ENCODE data around the gene MYCT1.

Gene MYCT1

GRCh38 chr6:152721956-152722355 is 24.3 kb downstream of the MYCT1 start:
- no peak for DNase-seq (ENCODE audit: low read depth in 2 of 2)

- DNase-seq (ENCODE audit: low read depth in 2 of 2): no peak
These were observed 25.7 kb downstream of the MYCT1 start for GRCh38 chr6:152723398-152723797.

- no peak for DNase-seq (ENCODE audit: low read depth in 2 of 2)
These were observed 28.6 kb downstream of the MYCT1 start for GRCh38 chr6:152726313-152726712.

GRCh38 chr6:152727507-152727906 is 29.8 kb downstream of the MYCT1 start:
- DNase-seq (ENCODE audit: low read depth in 2 of 2): no peak

GRCh38 chr6:152734630-152735029 is 36.9 kb downstream of the MYCT1 start:
- DNase-seq (ENCODE audit: low read depth in 2 of 2): no peak

- DNase-seq (ENCODE audit: low read depth in 2 of 2): no peak
These were observed 39.1 kb downstream of the MYCT1 start for GRCh38 chr6:152736687-152737273.

GRCh38 chr6:152745509-152746171 is 47.9 kb downstream of the MYCT1 start:
- no peak for DNase-seq (ENCODE audit: low read depth in 2 of 2)

GRCh38 chr6:152746172-152746553 is 48.5 kb downstream of the MYCT1 start:
- DNase-seq (ENCODE audit: low read depth in 2 of 2): no peak

- no peak for DNase-seq (ENCODE audit: low read depth in 2 of 2)
These were observed 51.1 kb downstream of the MYCT1 start for GRCh38 chr6:152748843-152749242.

GRCh38 chr6:152749336-152749735 is 51.6 kb downstream of the MYCT1 start:
- no peak for DNase-seq (ENCODE audit: low read depth in 2 of 2)

GRCh38 chr6:152750694-152751093 is 53.0 kb downstream of the MYCT1 start, which contains the start of gene VIP:
Gene VIP, plus strand, starts transcription at chr6:152750797. Its CDS starts 1,381 bp downstream, at chr6:152752178.
- no peak for DNase-seq (ENCODE audit: low read depth in 2 of 2)

- no peak for DNase-seq (ENCODE audit: low read depth in 2 of 2)
These were observed 67.6 kb downstream of the MYCT1 start for GRCh38 chr6:152765331-152765730.

GRCh38 chr6:152769159-152769558 is 71.5 kb downstream of the MYCT1 start:
- no peak for DNase-seq (ENCODE audit: low read depth in 2 of 2)

- no peak for DNase-seq (ENCODE audit: low read depth in 2 of 2)
These were observed 72.3 kb downstream of the MYCT1 start for GRCh38 chr6:152769993-152770392.

GRCh38 chr6:152771061-152771687 is 73.5 kb downstream of the MYCT1 start:
- no peak for DNase-seq (ENCODE audit: low read depth in 2 of 2)
